SK-N-MC (cell line): Measurements from ENCODE around the gene WNT7A.

Experiments used
- EZH2 ChIP-seq: fragments of 200-600 bp; sonication (generic); IDR thresholded peaks from one replicate; pipeline ENCODE4 v1.6.1; 2017; ENCODE audit warnings: antibody characterized with exemption
- FOXP2 ChIP-seq: optimal IDR thresholded peaks from 2 replicates; pipeline ENCODE3; 2011; ENCODE audit warnings: mild to moderate bottlenecking, moderate library complexity; ENCODE audit not compliant: insufficient read depth; ENCODE audit errors: extremely low read length, control extremely low read depth
- POLR2AphosphoS5 ChIP-seq: IDR thresholded peaks from 2 replicates; pipeline ENCODE4 v1.6.1; 2012; ENCODE audit warnings: mild to moderate bottlenecking, low read depth, low read length, borderline replicate concordance

DNA sequence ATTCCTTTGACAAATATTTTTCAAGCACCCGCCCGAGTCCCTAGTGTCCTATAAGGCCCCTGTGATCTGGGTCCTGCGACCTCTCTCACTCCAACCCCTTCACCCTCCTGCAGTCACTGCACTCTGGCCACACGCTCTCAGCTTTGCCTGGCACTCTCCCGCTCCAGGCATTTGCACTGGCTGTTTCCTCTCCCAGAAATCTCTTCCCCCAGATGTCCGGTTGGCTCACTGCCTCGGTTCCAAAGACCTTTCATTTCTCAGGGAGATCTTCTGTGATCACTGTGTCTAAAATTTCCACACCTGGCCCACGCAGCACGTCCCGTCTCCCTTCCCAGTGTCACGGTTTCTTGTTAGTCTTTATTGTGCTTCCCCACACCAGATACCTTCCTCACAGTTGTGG, 97.4 kb downstream of the WNT7A start:
- no peak for TF ChIP-seq EZH2
- TF ChIP-seq POLR2AphosphoS5, result no peak
- no peak for TF ChIP-seq FOXP2
